T-helper 1 cell treated with Interleukin-12 subunit alpha and Interleukin-12 subunit beta and Interleukin-4 antibody, amounts not matched to agents 30 μg/mL and 1 μg/mL, for 36 hours (primary cell): ENCODE results near the gene FBXL20.

Experiments
- H3K27ac Mint-ChIP-seq: one replicate; pipeline ENCODE4 v1.8.0; 2021; ENCODE audit warnings: mild to moderate bottlenecking, mixed read lengths
- H3K27me3 Mint-ChIP-seq: one replicate; pipeline ENCODE4 v1.8.0; 2021; ENCODE audit warnings: low read depth, mixed read lengths
- H3K36me3 Mint-ChIP-seq: one replicate; pipeline ENCODE4 v1.8.0; 2021; ENCODE audit warnings: low read depth, mixed read lengths
- H3K4me1 Mint-ChIP-seq: one replicate; pipeline ENCODE4 v1.8.0; 2021; ENCODE audit warnings: low read depth, mixed read lengths
- H3K4me3 Mint-ChIP-seq: one replicate; pipeline ENCODE4 v1.8.0; 2021; ENCODE audit warnings: mild to moderate bottlenecking, moderate library complexity, mixed read lengths
- H3K9me3 Mint-ChIP-seq: one replicate; pipeline ENCODE4 v1.8.0; 2021; ENCODE audit warnings: mixed read lengths

FBXL20 gene

DNA sequence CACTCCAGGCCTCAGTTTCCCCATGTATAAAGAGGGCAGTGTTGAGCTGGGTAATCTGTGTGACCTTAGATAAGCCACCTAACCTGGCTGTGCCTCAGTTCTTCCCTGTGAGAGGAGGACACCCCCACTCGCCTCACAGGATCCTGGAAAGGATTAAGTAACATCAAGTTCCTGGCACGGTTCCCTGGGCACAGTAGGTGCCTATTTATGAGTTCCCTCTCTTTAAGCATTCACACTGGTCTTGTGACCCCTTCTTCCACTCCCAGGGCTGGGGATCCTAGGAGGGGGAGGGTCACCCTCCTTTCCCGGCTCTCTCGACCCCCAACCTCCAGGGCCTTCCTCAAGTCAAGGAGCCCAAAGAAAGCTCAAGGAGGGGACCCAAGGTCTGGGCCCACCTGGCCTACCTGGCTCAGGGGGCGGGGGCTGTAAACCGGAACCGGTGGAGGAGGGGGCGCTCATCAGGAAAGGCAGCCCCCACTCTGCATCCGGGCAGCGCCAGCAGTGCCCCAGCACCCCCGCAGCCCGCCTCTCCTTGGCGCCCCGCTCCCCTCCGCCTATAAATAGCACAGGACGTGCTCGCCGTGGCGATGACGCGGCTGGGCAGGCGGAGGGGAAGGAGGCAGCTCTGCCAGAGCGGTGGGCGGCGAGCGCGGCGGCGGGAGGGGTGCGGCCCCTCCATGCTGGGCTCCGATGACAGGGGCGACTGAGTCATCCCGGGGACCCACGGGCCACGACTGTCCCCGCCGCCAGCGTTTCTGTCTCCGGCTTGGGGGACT is 191.9 kb downstream of the FBXL20 start:
- Mint-ChIP-seq H3K36me3 (peaks cover 7% of the 10 kb centered on the region), H3K9me3 (no peaks in the 10 kb centered on the region), H3K4me3 (no peak overlapping the region), H3K27me3 (peaks cover 24% of the 10 kb centered on the region), H3K4me1 (peaks cover 14% of the 10 kb centered on the region), H3K27ac (peak overlapping the region; percentile 26)

GRCh38 chr17:39208893-39209292 is 192.5 kb downstream of the FBXL20 start:
- Mint-ChIP-seq H3K27me3 (peaks cover 24% of the 10 kb centered on the region), H3K4me3 (no peak overlapping the region), H3K27ac (no peak overlapping the region), H3K36me3 (peaks cover 13% of the 10 kb centered on the region), H3K9me3 (no peaks in the 10 kb centered on the region), H3K4me1 (peaks cover 17% of the 10 kb centered on the region)

DNA sequence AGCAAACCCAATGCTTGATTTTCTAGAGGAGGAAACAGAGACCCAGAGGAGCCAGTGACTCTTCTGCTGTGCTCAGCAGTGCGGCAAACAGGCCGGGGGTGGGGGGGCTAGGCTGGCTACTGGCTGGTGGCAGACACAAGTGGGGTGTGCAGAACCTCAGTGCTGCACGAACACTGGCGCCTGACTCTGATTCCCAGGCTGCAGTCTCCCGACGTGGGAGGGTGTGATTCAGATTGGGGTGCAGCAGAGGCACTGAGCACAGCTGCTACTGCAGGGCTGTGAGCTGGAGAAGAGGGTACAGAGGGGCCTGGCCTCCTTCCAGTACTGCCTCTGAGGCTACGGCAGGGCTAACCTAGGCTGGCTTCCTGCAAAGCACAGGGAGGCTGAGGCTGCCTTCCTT is 193.3 kb downstream of the FBXL20 start:
- peaks cover 19% of the 10 kb centered on the region for H3K36me3 Mint-ChIP-seq
- H3K27me3 Mint-ChIP-seq: peaks cover 24% of the 10 kb centered on the region
- peaks cover 17% of the 10 kb centered on the region for H3K4me1 Mint-ChIP-seq
- H3K27ac Mint-ChIP-seq: no peak overlapping the region
- H3K4me3 Mint-ChIP-seq: no peak overlapping the region
- H3K9me3 Mint-ChIP-seq: no peaks in the 10 kb centered on the region

GRCh38 chr17:39205112-39205526 is 196.3 kb downstream of the FBXL20 start:
- Mint-ChIP-seq H3K9me3 (no peaks in the 10 kb centered on the region), H3K4me3 (no peak overlapping the region), H3K27ac (peak overlapping the region; percentile 24), H3K36me3 (peaks cover 41% of the 10 kb centered on the region), H3K4me1 (peaks cover 34% of the 10 kb centered on the region), H3K27me3 (peaks cover 12% of the 10 kb centered on the region)

- no peak overlapping the region for H3K4me3 Mint-ChIP-seq
These were observed 197.2 kb downstream of the FBXL20 start for GRCh38 chr17:39204245-39204644.

More at GRCh38 chr17:39204245-39204644, 197.2 kb downstream of the FBXL20 start:
- no peaks in the 10 kb centered on the region for H3K9me3 Mint-ChIP-seq
- peaks cover 10% of the 10 kb centered on the region for H3K27me3 Mint-ChIP-seq
- peaks cover 45% of the 10 kb centered on the region for H3K36me3 Mint-ChIP-seq
- peaks cover 37% of the 10 kb centered on the region for H3K4me1 Mint-ChIP-seq
- H3K27ac Mint-ChIP-seq: no peak overlapping the region
